HepG2 (cell line): ENCODE results near the gene TTPAL. TPM values are rescaled to one million over a fixed set of nuclear protein-coding genes. Genes with fewer than 3 reads are reported as not detected.

Experiments used
- ATAC-seq: fragments of 200-7000 bp; cut with Tn5 transposase; 3 replicates; pipeline ENCODE4 v1.9.1; 2020; ENCODE audit warnings: mild to moderate bottlenecking, moderate library complexity
- BruUV-seq: library from RNA; stranded (reverse); fragments of 400-500 nt; replicated peaks from 2 replicates; lab custom pipeline; 2021; lab: Mats Ljungman, UMichigan
- CTCF ChIA-PET: fragments of 300-600 bp; formaldehyde crosslinking; extraction: SDS; loops from one replicate; lab custom pipeline; 2021; ENCODE audit warnings: low total read pairs, inconsistent platforms, low intra/inter-chr PET ratio; lab: Yijun Ruan, JAX
- POLR2A ChIA-PET: fragments of 350-600 bp; sonication (Branson Sonifier 250); formaldehyde crosslinking; loops from one replicate; lab custom pipeline; 2020; ENCODE audit warnings: antibody characterized with exemption, inconsistent platforms; lab: Yijun Ruan, JAX
- DNase-seq: peaks from one replicate; pipeline ENCODE4 v3.0.0-alpha.2; 2015; ENCODE audit warnings: low spot score
- FAIRE-seq: peaks from 3 replicates; lab custom pipeline; 2011; peaks lifted over from hg19 to GRCh38; lab: Jason Lieb, UNC
- H2AFZ ChIP-seq: one replicate; pipeline ENCODE4 v1.6.1; 2011; ENCODE audit warnings: low read length, inconsistent platforms
- H3K27ac ChIP-seq: fragments of 300-600 bp; 3 replicates; pipeline ENCODE4 v1.8.0; 2011; ENCODE audit warnings: mixed run types, mild to moderate bottlenecking, mixed read lengths, low read length, inconsistent platforms; ENCODE audit not compliant: insufficient read depth; ENCODE audit errors: extremely low read length
- H3K27me3 ChIP-seq, 2 experiments: fragments of 200-600 bp in 1 of 2; 2 replicates in 1 of 2; 3 replicates in 1 of 2; pipeline versions ENCODE4 v1.6.0 to v1.8.0; 2011; ENCODE audit warnings: low read length in 2 of 2, mild to moderate bottlenecking in 2 of 2, moderate library complexity in 2 of 2, inconsistent platforms in 1 of 2; ENCODE audit not compliant: insufficient read depth in 2 of 2, control insufficient read depth in 1 of 2
- H3K36me3 ChIP-seq, 2 experiments: fragments of 200-600 bp in 1 of 2; replicated peaks in 1 of 2; 2 replicates in 1 of 2; 3 replicates in 1 of 2; pipeline versions ENCODE4 v1.5.1 to v1.8.0; 2011; ENCODE audit warnings: low read length in 2 of 2, inconsistent platforms in 1 of 2; ENCODE audit not compliant: insufficient read depth in 2 of 2, control insufficient read depth in 1 of 2
- H3K4me1 ChIP-seq: 2 replicates; pipeline ENCODE4 v1.5.1; 2012; ENCODE audit warnings: low read length, inconsistent platforms; ENCODE audit not compliant: insufficient read depth
- H3K4me2 ChIP-seq: 2 replicates; pipeline ENCODE4 v1.6.0; 2011; ENCODE audit warnings: low read depth, low read length, inconsistent platforms
- H3K4me3 ChIP-seq, 3 experiments: fragments of 200-600 bp in 1 of 3; sonication (generic), shearing (Covaris generic) in 1 of 3; replicated peaks in 1 of 3; 2 replicates each; pipeline ENCODE4 v1.5.1; 2011 to 2016; ENCODE audit warnings: low read length in 3 of 3, inconsistent platforms in 2 of 3, low read depth in 2 of 3, mild to moderate bottlenecking in 2 of 3, control low read depth in 1 of 3, mixed read lengths in 1 of 3; ENCODE audit not compliant: insufficient read depth in 1 of 3
- H3K79me2 ChIP-seq: one replicate; pipeline ENCODE4 v1.6.1; 2011; ENCODE audit warnings: low read length, inconsistent platforms; ENCODE audit not compliant: insufficient read depth
- H3K9ac ChIP-seq: 2 replicates; pipeline ENCODE4 v1.6.0; 2011; ENCODE audit warnings: mild to moderate bottlenecking, low read depth, low read length, inconsistent platforms; ENCODE audit not compliant: insufficient read depth
- H3K9me3 ChIP-seq: 2 replicates; pipeline ENCODE4 v1.5.1; 2012; ENCODE audit warnings: mild to moderate bottlenecking, low read length
- H4K20me1 ChIP-seq: 2 replicates; pipeline ENCODE4 v1.6.0; 2011; ENCODE audit warnings: inconsistent platforms, mild to moderate bottlenecking, low read length, moderate library complexity; ENCODE audit not compliant: insufficient read depth
- CEBPG ChIP-seq: IDR thresholded peaks from 2 replicates; pipeline ENCODE4 v1.6.1; 2016
- DMAP1 ChIP-seq: IDR thresholded peaks from 2 replicates; pipeline ENCODE4 v1.6.1; 2016
- ELF1 ChIP-seq: sonication (generic); formaldehyde crosslinking; IDR thresholded peaks from 2 replicates; pipeline ENCODE4 v1.4.0; 2020; ENCODE audit warnings: missing genetic modification reagents
- ETV6 ChIP-seq: sonication (generic); formaldehyde crosslinking; conservative IDR thresholded peaks from 2 replicates; pipeline ENCODE4 v1.4.0; 2020; ENCODE audit warnings: missing genetic modification reagents
- NFKB2 ChIP-seq: sonication (generic); formaldehyde crosslinking; IDR thresholded peaks from 2 replicates; pipeline ENCODE4 v1.4.0; 2020; ENCODE audit warnings: missing genetic modification reagents, borderline replicate concordance
- NR2F6 ChIP-seq, 2 experiments: IDR thresholded peaks; 2 replicates each; pipeline ENCODE4 v1.6.1; 2016; ENCODE audit warnings: antibody characterized with exemption in 1 of 2, mild to moderate bottlenecking in 1 of 2
- SIN3B ChIP-seq: fragments of 150-350 bp; IDR thresholded peaks from 2 replicates; pipeline ENCODE4 v1.6.1; 2014; ENCODE audit warnings: low read length
- SOX6 ChIP-seq, 2 experiments: fragments of 450-650 bp in 1 of 2; sonication (generic) in 1 of 2; formaldehyde crosslinking in 1 of 2; IDR thresholded peaks; 2 replicates each; pipeline versions ENCODE4 v1.4.0 to v1.6.1; 2017 to 2020; ENCODE audit warnings: antibody characterized with exemption in 1 of 2, mild to moderate bottlenecking in 1 of 2, missing genetic modification reagents in 1 of 2
- ZNF362 ChIP-seq: sonication (generic); formaldehyde crosslinking; IDR thresholded peaks from 2 replicates; pipeline ENCODE4 v1.4.0; 2020; ENCODE audit warnings: missing genetic modification reagents, mild to moderate bottlenecking, borderline replicate concordance
- ZNF382 ChIP-seq: sonication (generic); formaldehyde crosslinking; IDR thresholded peaks from 2 replicates; pipeline ENCODE4 v1.5.0; 2020; ENCODE audit warnings: missing genetic modification reagents, mild to moderate bottlenecking, borderline replicate concordance
- ZNF547 ChIP-seq: sonication (generic); formaldehyde crosslinking; IDR thresholded peaks from 2 replicates; pipeline ENCODE4 v1.5.1; 2020; ENCODE audit warnings: mild to moderate bottlenecking, missing genetic modification reagents
- ZNF609 ChIP-seq: sonication (generic); formaldehyde crosslinking; IDR thresholded peaks from 2 replicates; pipeline ENCODE4 v1.4.0; 2020; ENCODE audit warnings: mild to moderate bottlenecking, missing genetic modification reagents, borderline replicate concordance
- ZNF678 ChIP-seq: sonication (generic); formaldehyde crosslinking; IDR thresholded peaks from 2 replicates; pipeline ENCODE4 v1.4.0; 2020; ENCODE audit warnings: mild to moderate bottlenecking, missing genetic modification reagents
- ZNF781 ChIP-seq: sonication (generic); formaldehyde crosslinking; IDR thresholded peaks from 2 replicates; pipeline ENCODE4 v1.5.1; 2020; ENCODE audit warnings: borderline replicate concordance, mild to moderate bottlenecking, missing genetic modification reagents; ENCODE audit errors: not compliant biosample characterization
- ZNF790 ChIP-seq: sonication (generic); formaldehyde crosslinking; IDR thresholded peaks from 2 replicates; pipeline ENCODE4 v1.8.0; 2022; ENCODE audit warnings: missing genetic modification reagents, mild to moderate bottlenecking, borderline replicate concordance
- WGBS: methylation state at CpG from one replicate; pipeline ENCODE4 v1.1.6; 2017; ENCODE audit warnings: low lambda C conversion rate; 5-methylcytosine and 5-hydroxymethylcytosine counted together
- in situ Hi-C: cut with HindIII; loops from 2 replicates; pipeline ENCODE4 v1.10.0; 2017; ENCODE audit warnings: low pct_unique_long_range_greater_than_20kb; ENCODE audit not compliant: extremely low pct_ligation_motif_present
- intact Hi-C: fragments of 100-400 bp; cut with micrococcal nuclease; formaldehyde crosslinking; loops from one replicate; pipeline ENCODE4 v1.10.0; 2022; ENCODE audit not compliant: unreplicated experiment
- polyA plus RNA-seq, 8 experiments: library from polyadenylated mRNA; depleted of rRNA in 3 of 8; stranded (reverse) in 7 of 8; unstranded in 1 of 8; fragments of >200 nt; fragmentation: Illumina TruSeq in 4 of 8; extraction: Trizol in 4 of 8; gene quantifications; 2 replicates each; pipeline versions ENCODE4 v1.2.1 to v1.2.3, GENCODE V29; 2011 to 2016; ENCODE audit warnings: low read depth in 4 of 8, missing spikeins in 1 of 8, mixed read lengths in 1 of 8; ENCODE audit not compliant: insufficient read depth in 1 of 8
- total RNA-seq, 5 experiments: library from RNA; depleted of rRNA; stranded (reverse); fragments of >200 nt; fragmentation: Illumina TruSeq; extraction: Trizol; gene quantifications; 2 replicates each; pipeline ENCODE4 v1.2.3, GENCODE V29; 2016; ENCODE audit warnings: low read depth in 1 of 5

TTPAL gene
- total and polyA plus RNA-seq, 2 of the 13 experiments (the other 11 are each of a cell fraction or from before 2014, with no cell fraction given): 4.3 to 18.8 TPM

- TF ChIP-seq ZNF547 (CRISPR knock-in tag) (peak; percentile 24; the same call in 1 of the 2 replicates), ZNF790 (CRISPR knock-in tag) (peak; percentile 100), ZNF678 (0 out of 2 replicates have a peak, but pooled peaks have one; percentile 20), CEBPG (CRISPR knock-in tag) (no peak)
- TF ChIP-seq, all 625 proteins: peak for 23
Observed at GRCh38 chr20:44450281-44450889, 25.3 kb upstream of the TTPAL start (continued).

GRCh38 chr20:44450903-44451450, 24.7 kb upstream of the TTPAL start:
- Histone ChIP-seq H3K4me2 (peak overlapping the region; percentile 76), H3K4me1 (peaks cover 74% of the 10 kb centered on the region), H3K27me3 (no peaks in the 10 kb centered on the region), H3K9me3 (no peaks in the 10 kb centered on the region), H4K20me1 (no peaks in the 10 kb centered on the region), H3K79me2 (no peaks in the 10 kb centered on the region), H3K27ac (peak overlapping the region; percentile 47), H3K36me3 (no peaks in the 10 kb centered on the region), H3K9ac (peak overlapping the region; percentile 54), H2AFZ (peak overlapping the region; percentile 96), H3K4me3 (peak overlapping the region in 2 of 3 experiments; percentile 24 to 39; a peak in 3 of 6 replicates)
- no TSS peak for BruUV-seq
- POLR2A ChIA-PET: interaction anchor here (1.0 to 4.4 kb wide), 4 partner anchors 16 to 40 kb away, joined by 3 to 18 read pairs (median 8); no protein-coding TSS in a partner anchor
- WGBS: 25% methylated on average over 7 of the region's 7 CpGs
- peak; percentile 46 for DNase-seq
- peak; percentile 69 for ATAC-seq
- FAIRE-seq: no peak
- in situ Hi-C loops: no loop called here
- intact Hi-C loops: no loop called here
- CTCF ChIA-PET: no interaction called here
- TF ChIP-seq ZNF609: no peak; the same call in 1 of the 2 replicates
- no peak for TF ChIP-seq ETV6 (CRISPR knock-in tag)
- no peak for TF ChIP-seq NFKB2 (CRISPR knock-in tag)
- TF ChIP-seq ZNF781: no peak
- TF ChIP-seq ZNF362 (CRISPR knock-in tag): peak; percentile 37; the same call in 1 of the 2 replicates
- no peak for TF ChIP-seq NR2F6 (IDR thresholded peaks at IDR 0.05)
- TF ChIP-seq NR2F6 (CRISPR knock-in tag; IDR thresholded peaks at IDR 0.05): 0 out of 2 replicates have a peak, but pooled peaks have one; percentile 7
- TF ChIP-seq DMAP1: no peak
- no peak for TF ChIP-seq SIN3B
- no peak for TF ChIP-seq ELF1
- TF ChIP-seq SOX6 (IDR thresholded peaks at IDR 0.05): no peak
- TF ChIP-seq SOX6 (CRISPR knock-in tag; IDR thresholded peaks at IDR 0.05): no peak
- no peak for TF ChIP-seq ZNF382 (CRISPR knock-in tag)
